Measurements from ENCODE around the gene C6orf136. TPM values are rescaled to one million over a fixed set of nuclear protein-coding genes. Genes with fewer than 3 reads are reported as not detected.

The C6orf136 gene
- total RNA-seq, 4 donors from 2014 or later: 4.7 to 11.2 (median 7.3) TPM

GRCh38 chr6:30682143-30683117 is 35.5 kb downstream of the C6orf136 start:
- peak; percentile 60 for DNase-seq (ENCODE audit: low spot score)

GRCh38 chr6:30683183-30683979 is 36.4 kb downstream of the C6orf136 start:
- no peak for DNase-seq (ENCODE audit: low spot score)
- no peak for ATAC-seq (ENCODE audit: low FRiP score)

More at GRCh38 chr6:30682143-30683117, 35.5 kb downstream of the C6orf136 start:
- TF ChIP-seq CTCF (IDR thresholded peaks at IDR 0.05): no peak
- peak; percentile 82 for ATAC-seq (ENCODE audit: low FRiP score)

GRCh38 chr6:30683980-30684338 is 37.0 kb downstream of the C6orf136 start:
- DNase-seq (ENCODE audit: low spot score): no peak
- no peak for ATAC-seq (ENCODE audit: low FRiP score)
- TF ChIP-seq CTCF (IDR thresholded peaks at IDR 0.05): no peak

More at GRCh38 chr6:30683183-30683979, 36.4 kb downstream of the C6orf136 start:
- no peak for TF ChIP-seq CTCF (IDR thresholded peaks at IDR 0.05)

GRCh38 chr6:30684386-30685156 is 37.6 kb downstream of the C6orf136 start:
- no peak for DNase-seq (ENCODE audit: low spot score)
- ATAC-seq (ENCODE audit: low FRiP score): no peak

GRCh38 chr6:30685157-30686008 is 38.5 kb downstream of the C6orf136 start:
- TF ChIP-seq CTCF (IDR thresholded peaks at IDR 0.05): no peak
- DNase-seq (ENCODE audit: low spot score) (no peak), ATAC-seq (ENCODE audit: low FRiP score) (no peak)

More at GRCh38 chr6:30684386-30685156, 37.6 kb downstream of the C6orf136 start:
- no peak for TF ChIP-seq CTCF (IDR thresholded peaks at IDR 0.05)
